Measurements from ENCODE around the gene CPXM2.

Gene CPXM2

GRCh38 chr10:123926401-123927264 is 35.0 kb upstream of the CPXM2 start:
- no peaks in the 10 kb centered on the region for H3K27me3 ChIP-seq (ENCODE audit: control insufficient read depth, insufficient read depth, low read length, poor library complexity, severe bottlenecking)
- no peaks in the 10 kb centered on the region for H3K36me3 ChIP-seq (ENCODE audit: control insufficient read depth, insufficient read depth, low read length)
- no peak overlapping the region for H3K27ac ChIP-seq (ENCODE audit: insufficient read depth, low read depth, low read length, poor library complexity, severe bottlenecking)
- no peaks in the 10 kb centered on the region for H3K9me3 ChIP-seq (ENCODE audit: control insufficient read depth, low read length)
- 87 to 88% methylated on average over 7 of the region's 7 CpGs for WGBS, 2 experiments
- H3K4me1 ChIP-seq (ENCODE audit: control insufficient read depth, insufficient read depth, low read length): no peaks in the 10 kb centered on the region
- H3K4me3 ChIP-seq (ENCODE audit: insufficient read depth, low read depth, low read length): no peak overlapping the region

- Histone ChIP-seq H3K9me3 (ENCODE audit: control insufficient read depth, low read length) (no peaks in the 10 kb centered on the region), H3K4me1 (ENCODE audit: control insufficient read depth, insufficient read depth, low read length) (no peaks in the 10 kb centered on the region), H3K27ac (ENCODE audit: insufficient read depth, low read depth, low read length, poor library complexity, severe bottlenecking) (no peak overlapping the region), H3K36me3 (ENCODE audit: control insufficient read depth, insufficient read depth, low read length) (no peaks in the 10 kb centered on the region), H3K4me3 (ENCODE audit: insufficient read depth, low read depth, low read length) (no peak overlapping the region), H3K27me3 (ENCODE audit: control insufficient read depth, insufficient read depth, low read length, poor library complexity, severe bottlenecking) (no peaks in the 10 kb centered on the region)
- WGBS, 2 experiments: 89 to 92% methylated on average over 2 of the region's 2 CpGs
Observed at GRCh38 chr10:123922126-123922525, 30.5 kb upstream of the CPXM2 start.

- 63 to 64% methylated on average over 3 of the region's 3 CpGs for WGBS, 2 experiments
- peaks cover 2% of the 10 kb centered on the region for H3K4me1 ChIP-seq (ENCODE audit: control insufficient read depth, insufficient read depth, low read length)
Observed at GRCh38 chr10:123916775-123917174, 25.2 kb upstream of the CPXM2 start.

GRCh38 chr10:123913688-123914268 is 22.2 kb upstream of the CPXM2 start:
- no peaks in the 10 kb centered on the region for H3K27me3 ChIP-seq (ENCODE audit: control insufficient read depth, insufficient read depth, low read length, poor library complexity, severe bottlenecking)
- no peaks in the 10 kb centered on the region for H3K9me3 ChIP-seq (ENCODE audit: control insufficient read depth, low read length)
- H3K4me1 ChIP-seq (ENCODE audit: control insufficient read depth, insufficient read depth, low read length): peaks cover 2% of the 10 kb centered on the region
- no peak overlapping the region for H3K4me3 ChIP-seq (ENCODE audit: insufficient read depth, low read depth, low read length)
- no peak overlapping the region for H3K27ac ChIP-seq (ENCODE audit: insufficient read depth, low read depth, low read length, poor library complexity, severe bottlenecking)
- WGBS, 2 experiments: 60 to 69% methylated on average over 8 of the region's 8 CpGs
- H3K36me3 ChIP-seq (ENCODE audit: control insufficient read depth, insufficient read depth, low read length): no peaks in the 10 kb centered on the region

More at GRCh38 chr10:123916775-123917174, 25.2 kb upstream of the CPXM2 start:
- no peaks in the 10 kb centered on the region for H3K9me3 ChIP-seq (ENCODE audit: control insufficient read depth, low read length)
- H3K4me3 ChIP-seq (ENCODE audit: insufficient read depth, low read depth, low read length): no peak overlapping the region
- no peak overlapping the region for H3K27ac ChIP-seq (ENCODE audit: insufficient read depth, low read depth, low read length, poor library complexity, severe bottlenecking)
- no peaks in the 10 kb centered on the region for H3K36me3 ChIP-seq (ENCODE audit: control insufficient read depth, insufficient read depth, low read length)
- H3K27me3 ChIP-seq (ENCODE audit: control insufficient read depth, insufficient read depth, low read length, poor library complexity, severe bottlenecking): no peaks in the 10 kb centered on the region

GRCh38 chr10:123912871-123913270 is 21.3 kb upstream of the CPXM2 start:
- Histone ChIP-seq H3K27ac (ENCODE audit: insufficient read depth, low read depth, low read length, poor library complexity, severe bottlenecking) (no peak overlapping the region), H3K4me3 (ENCODE audit: insufficient read depth, low read depth, low read length) (no peak overlapping the region), H3K36me3 (ENCODE audit: control insufficient read depth, insufficient read depth, low read length) (no peaks in the 10 kb centered on the region), H3K4me1 (ENCODE audit: control insufficient read depth, insufficient read depth, low read length) (peaks cover 2% of the 10 kb centered on the region), H3K27me3 (ENCODE audit: control insufficient read depth, insufficient read depth, low read length, poor library complexity, severe bottlenecking) (no peaks in the 10 kb centered on the region), H3K9me3 (ENCODE audit: control insufficient read depth, low read length) (no peaks in the 10 kb centered on the region)
- WGBS, 2 experiments: 42 to 53% methylated on average over 3 of the region's 3 CpGs

- Histone ChIP-seq H3K9me3 (ENCODE audit: control insufficient read depth, low read length) (no peaks in the 10 kb centered on the region), H3K4me1 (ENCODE audit: control insufficient read depth, insufficient read depth, low read length) (peaks cover 2% of the 10 kb centered on the region), H3K36me3 (ENCODE audit: control insufficient read depth, insufficient read depth, low read length) (no peaks in the 10 kb centered on the region), H3K27ac (ENCODE audit: insufficient read depth, low read depth, low read length, poor library complexity, severe bottlenecking) (no peak overlapping the region), H3K27me3 (ENCODE audit: control insufficient read depth, insufficient read depth, low read length, poor library complexity, severe bottlenecking) (no peaks in the 10 kb centered on the region), H3K4me3 (ENCODE audit: insufficient read depth, low read depth, low read length) (no peak overlapping the region)
- WGBS, 2 experiments: 83 to 86% methylated on average over 4 of the region's 4 CpGs
Observed at GRCh38 chr10:123912466-123912865, 20.9 kb upstream of the CPXM2 start.

- Histone ChIP-seq H3K9me3 (ENCODE audit: control insufficient read depth, low read length) (no peaks in the 10 kb centered on the region), H3K4me3 (ENCODE audit: insufficient read depth, low read depth, low read length) (no peak overlapping the region), H3K27me3 (ENCODE audit: control insufficient read depth, insufficient read depth, low read length, poor library complexity, severe bottlenecking) (no peaks in the 10 kb centered on the region), H3K27ac (ENCODE audit: insufficient read depth, low read depth, low read length, poor library complexity, severe bottlenecking) (no peak overlapping the region), H3K36me3 (ENCODE audit: control insufficient read depth, insufficient read depth, low read length) (no peaks in the 10 kb centered on the region), H3K4me1 (ENCODE audit: control insufficient read depth, insufficient read depth, low read length) (peaks cover 2% of the 10 kb centered on the region)
- 93 to 94% methylated on average over 9 of the region's 9 CpGs for WGBS, 2 experiments
Observed at GRCh38 chr10:123911866-123912265, 20.3 kb upstream of the CPXM2 start.

GRCh38 chr10:123909866-123910265 is 18.3 kb upstream of the CPXM2 start:
- 93 to 95% methylated on average over 8 of the region's 8 CpGs for WGBS, 2 experiments
- Histone ChIP-seq H3K4me1 (ENCODE audit: control insufficient read depth, insufficient read depth, low read length) (peaks cover 7% of the 10 kb centered on the region), H3K27ac (ENCODE audit: insufficient read depth, low read depth, low read length, poor library complexity, severe bottlenecking) (no peak overlapping the region), H3K36me3 (ENCODE audit: control insufficient read depth, insufficient read depth, low read length) (no peaks in the 10 kb centered on the region), H3K27me3 (ENCODE audit: control insufficient read depth, insufficient read depth, low read length, poor library complexity, severe bottlenecking) (no peaks in the 10 kb centered on the region), H3K4me3 (ENCODE audit: insufficient read depth, low read depth, low read length) (no peak overlapping the region), H3K9me3 (ENCODE audit: control insufficient read depth, low read length) (no peaks in the 10 kb centered on the region)

GRCh38 chr10:123909426-123909825 is 17.8 kb upstream of the CPXM2 start:
- no peaks in the 10 kb centered on the region for H3K9me3 ChIP-seq (ENCODE audit: control insufficient read depth, low read length)
- H3K4me1 ChIP-seq (ENCODE audit: control insufficient read depth, insufficient read depth, low read length): peaks cover 8% of the 10 kb centered on the region
- H3K36me3 ChIP-seq (ENCODE audit: control insufficient read depth, insufficient read depth, low read length): no peaks in the 10 kb centered on the region
- 94 to 97% methylated on average over 5 of the region's 5 CpGs for WGBS, 2 experiments
- no peak overlapping the region for H3K4me3 ChIP-seq (ENCODE audit: insufficient read depth, low read depth, low read length)
- H3K27ac ChIP-seq (ENCODE audit: insufficient read depth, low read depth, low read length, poor library complexity, severe bottlenecking): no peak overlapping the region
- H3K27me3 ChIP-seq (ENCODE audit: control insufficient read depth, insufficient read depth, low read length, poor library complexity, severe bottlenecking): no peaks in the 10 kb centered on the region

- no peak overlapping the region for H3K27ac ChIP-seq (ENCODE audit: insufficient read depth, low read depth, low read length, poor library complexity, severe bottlenecking)
- no peaks in the 10 kb centered on the region for H3K36me3 ChIP-seq (ENCODE audit: control insufficient read depth, insufficient read depth, low read length)
- no peak overlapping the region for H3K4me3 ChIP-seq (ENCODE audit: insufficient read depth, low read depth, low read length)
- no peaks in the 10 kb centered on the region for H3K27me3 ChIP-seq (ENCODE audit: control insufficient read depth, insufficient read depth, low read length, poor library complexity, severe bottlenecking)
- WGBS, 2 experiments: 91 to 95% methylated on average over 4 of the region's 4 CpGs
- no peaks in the 10 kb centered on the region for H3K9me3 ChIP-seq (ENCODE audit: control insufficient read depth, low read length)
- H3K4me1 ChIP-seq (ENCODE audit: control insufficient read depth, insufficient read depth, low read length): peaks cover 8% of the 10 kb centered on the region
Observed at GRCh38 chr10:123908379-123908778, 16.8 kb upstream of the CPXM2 start.
